HFFc6 (cell line): ENCODE data around the gene SCYL1. TPM values are rescaled to one million over a fixed set of nuclear protein-coding genes. Genes with fewer than 3 reads are reported as not detected.
A peak's percentile ranks its signal among the peaks of the same experiment; 100 is the strongest.

Experiments used
- DNase-seq: peaks from one replicate; pipeline ENCODE4 v3.0.0-alpha.2; 2018
- H3K27ac Mint-ChIP-seq: 2 replicates; pipeline ENCODE4 v1.8.0; 2020; ENCODE audit warnings: mild to moderate bottlenecking, mixed read lengths
- H3K27me3 Mint-ChIP-seq: 2 replicates; pipeline ENCODE4 v1.8.0; 2021; ENCODE audit warnings: mild to moderate bottlenecking, moderate library complexity, mixed read lengths; ENCODE audit not compliant: insufficient read depth
- H3K36me3 Mint-ChIP-seq: 2 replicates; pipeline ENCODE4 v1.8.0; 2021; ENCODE audit warnings: low read depth, mixed read lengths
- H3K4me1 Mint-ChIP-seq: 2 replicates; pipeline ENCODE4 v1.8.0; 2020; ENCODE audit warnings: low read depth, mixed read lengths
- H3K4me3 Mint-ChIP-seq: 2 replicates; pipeline ENCODE4 v1.8.0; 2020; ENCODE audit warnings: mild to moderate bottlenecking, moderate library complexity, mixed read lengths
- H3K9me3 Mint-ChIP-seq: 2 replicates; pipeline ENCODE4 v1.8.0; 2020; ENCODE audit warnings: mild to moderate bottlenecking, mixed read lengths
- total RNA-seq, 6 experiments: library from RNA; stranded (reverse); fragmentation: NEBNext Ultra II Directional; extraction: Animal tissue kit (Norgen Biotek cat#: 25700); gene quantifications; 2 replicates in 1 of 6; 3 replicates in 5 of 6; pipeline ENCODE4 v1.2.3, GENCODE V29; 2021
- TF ChIP-seq, protein P1 (sequence below): fragments of 200-600 bp; sonication (generic); IDR thresholded peaks from 2 replicates; pipeline ENCODE4 v1.5.0; 2021; ENCODE audit warnings: antibody characterized with exemption, mild to moderate bottlenecking

SCYL1 gene
- total RNA-seq, 6 experiments from 2014 or later = 120 to 137 (median 126) TPM

GRCh38 chr11:65557280-65558001 lies 32.6 kb downstream of the SCYL1 start:
- H3K27ac Mint-ChIP-seq = peak overlapping the region; percentile 91
- no peak for DNase-seq
- H3K9me3 Mint-ChIP-seq = no peaks in the 10 kb centered on the region
- peak overlapping the region; percentile 89 for H3K4me3 Mint-ChIP-seq
- TF ChIP-seq, protein P1, sequence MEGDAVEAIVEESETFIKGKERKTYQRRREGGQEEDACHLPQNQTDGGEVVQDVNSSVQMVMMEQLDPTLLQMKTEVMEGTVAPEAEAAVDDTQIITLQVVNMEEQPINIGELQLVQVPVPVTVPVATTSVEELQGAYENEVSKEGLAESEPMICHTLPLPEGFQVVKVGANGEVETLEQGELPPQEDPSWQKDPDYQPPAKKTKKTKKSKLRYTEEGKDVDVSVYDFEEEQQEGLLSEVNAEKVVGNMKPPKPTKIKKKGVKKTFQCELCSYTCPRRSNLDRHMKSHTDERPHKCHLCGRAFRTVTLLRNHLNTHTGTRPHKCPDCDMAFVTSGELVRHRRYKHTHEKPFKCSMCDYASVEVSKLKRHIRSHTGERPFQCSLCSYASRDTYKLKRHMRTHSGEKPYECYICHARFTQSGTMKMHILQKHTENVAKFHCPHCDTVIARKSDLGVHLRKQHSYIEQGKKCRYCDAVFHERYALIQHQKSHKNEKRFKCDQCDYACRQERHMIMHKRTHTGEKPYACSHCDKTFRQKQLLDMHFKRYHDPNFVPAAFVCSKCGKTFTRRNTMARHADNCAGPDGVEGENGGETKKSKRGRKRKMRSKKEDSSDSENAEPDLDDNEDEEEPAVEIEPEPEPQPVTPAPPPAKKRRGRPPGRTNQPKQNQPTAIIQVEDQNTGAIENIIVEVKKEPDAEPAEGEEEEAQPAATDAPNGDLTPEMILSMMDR = no peak
- H3K36me3 Mint-ChIP-seq = peaks cover 7% of the 10 kb centered on the region
- no peaks in the 10 kb centered on the region; the same call in 1 of the 2 replicates for H3K27me3 Mint-ChIP-seq
- H3K4me1 Mint-ChIP-seq = peaks cover 68% of the 10 kb centered on the region

GRCh38 chr11:65558002-65558929 lies 33.4 kb downstream of the SCYL1 start, which contains the start of gene LTBP3:
LTBP3 (minus strand) TSS chr11:65558359; CDS start chr11:65557959, 400 bp downstream.
- H3K27ac Mint-ChIP-seq = peak within 1 kb of the TSS; percentile 91
- peaks cover 5% of the 10 kb centered on the region; the same call in 1 of the 2 replicates for H3K36me3 Mint-ChIP-seq
- no peaks in the 10 kb centered on the region for H3K9me3 Mint-ChIP-seq
- peak within 1 kb of the TSS; percentile 89 for H3K4me3 Mint-ChIP-seq
- peaks cover 65% of the 10 kb centered on the region for H3K4me1 Mint-ChIP-seq
- H3K27me3 Mint-ChIP-seq = no peaks in the 10 kb centered on the region; the same call in 1 of the 2 replicates
- DNase-seq = peak; percentile 55
- TF ChIP-seq, protein P1 = peak; percentile 13; the same call in 1 of the 2 replicates

GRCh38 chr11:65558930-65559509 lies 34.1 kb downstream of the SCYL1 start:
- no peak for DNase-seq
- TF ChIP-seq, protein P1 = no peak; the same call in 1 of the 2 replicates
- no peaks in the 10 kb centered on the region; the same call in 1 of the 2 replicates for H3K27me3 Mint-ChIP-seq

DNA sequence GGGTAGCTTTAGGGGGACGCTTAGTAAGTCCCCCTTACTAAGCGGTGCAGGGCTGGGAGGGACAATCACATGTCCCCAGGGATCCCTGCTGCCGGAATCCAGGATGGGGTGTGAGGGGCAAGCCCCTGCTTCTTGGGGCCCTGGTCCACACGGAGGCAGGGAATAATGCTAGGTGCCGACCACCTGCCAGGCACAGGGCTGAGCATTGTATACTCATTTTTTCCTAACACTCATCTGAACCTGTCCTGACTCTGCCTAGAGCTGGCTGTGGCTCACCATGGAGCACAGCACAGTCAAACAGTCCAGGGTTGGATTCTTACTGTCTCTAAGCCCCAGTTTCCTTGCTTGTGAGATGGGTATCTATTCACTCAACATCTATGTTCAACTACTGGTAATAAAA lies 34.7 kb downstream of the SCYL1 start:
- Mint-ChIP-seq H3K4me3 (no peak overlapping the region; the same call in none of the 2 replicates), H3K27ac (peak overlapping the region; percentile 90), H3K4me1 (peaks cover 64% of the 10 kb centered on the region), H3K9me3 (no peaks in the 10 kb centered on the region), H3K36me3 (peaks cover 5% of the 10 kb centered on the region; the same call in 1 of the 2 replicates), H3K27me3 (no peaks in the 10 kb centered on the region; the same call in 1 of the 2 replicates)
- TF ChIP-seq, protein P1 = no peak
- DNase-seq = no peak

More at GRCh38 chr11:65558930-65559509, 34.1 kb downstream of the SCYL1 start:
- Mint-ChIP-seq H3K4me1 (peaks cover 65% of the 10 kb centered on the region), H3K4me3 (peak overlapping the region; percentile 41; the same call in 1 of the 2 replicates), H3K36me3 (peaks cover 5% of the 10 kb centered on the region; the same call in 1 of the 2 replicates), H3K27ac (peak overlapping the region; percentile 90), H3K9me3 (no peaks in the 10 kb centered on the region)
